Stomach smooth muscle (tissue), 2 donors: ENCODE measurements around the gene SLC35B2.

Experiments used
- H3K27ac ChIP-seq: one replicate; pipeline ENCODE4 v1.7.0; 2013; ENCODE audit warnings: mild to moderate bottlenecking, low read length, inconsistent platforms
- H3K27me3 ChIP-seq, 2 donors: one replicate each; pipeline ENCODE4 v1.7.0; 2013; ENCODE audit warnings: low read length in 2 of 2; ENCODE audit not compliant: insufficient read depth in 2 of 2, control insufficient read depth in 1 of 2
- H3K36me3 ChIP-seq, 2 donors: one replicate each; pipeline ENCODE4 v1.7.0; 2013; ENCODE audit warnings: low read length in 2 of 2; ENCODE audit not compliant: control insufficient read depth in 2 of 2, insufficient read depth in 2 of 2
- H3K4me1 ChIP-seq: one replicate; pipeline ENCODE4 v1.7.0; 2013; ENCODE audit warnings: low read length; ENCODE audit not compliant: control insufficient read depth, insufficient read depth
- H3K4me3 ChIP-seq, 2 donors: one replicate each; pipeline ENCODE4 v1.7.0; 2013; ENCODE audit warnings: low read length in 2 of 2
- H3K9ac ChIP-seq, 2 donors: one replicate each; pipeline ENCODE4 v1.7.0; 2013; ENCODE audit warnings: low read length in 2 of 2, mild to moderate bottlenecking in 1 of 2
- H3K9me3 ChIP-seq, 2 donors: one replicate each; pipeline ENCODE4 v1.7.0; 2013; ENCODE audit warnings: low read length in 2 of 2; ENCODE audit not compliant: control insufficient read depth in 2 of 2
- donor health status: healthy.
- donor health status: Pancreatic carcinoma.

SLC35B2 gene

GRCh38 chr6:44223319-44224028 lies 33.9 kb downstream of the SLC35B2 start, which contains the start of gene SLC29A1:
TSS of gene SLC29A1 (plus strand) at chr6:44223595. CDS start at chr6:44227314, 3,719 bp downstream.
- H3K27me3 ChIP-seq, result no peaks in the 10 kb centered on the region
- no peaks in the 10 kb centered on the region for H3K36me3 ChIP-seq
- H3K9me3 ChIP-seq, result no peaks in the 10 kb centered on the region
- peak within 1 kb of the TSS; percentile 97 for H3K27ac ChIP-seq
- peak within 1 kb of the TSS; percentile 71 to 75 for H3K9ac ChIP-seq
- peaks cover 73% of the 10 kb centered on the region for H3K4me1 ChIP-seq
- H3K4me3 ChIP-seq, result peak within 1 kb of the TSS; percentile 66 to 83

GRCh38 chr6:44222486-44223318 lies 34.6 kb downstream of the SLC35B2 start:
- Histone ChIP-seq H3K27ac (peak overlapping the region; percentile 94), H3K36me3 (no peaks in the 10 kb centered on the region), H3K4me3 (peak overlapping the region; percentile 66 to 83), H3K4me1 (peaks cover 73% of the 10 kb centered on the region), H3K27me3 (no peaks in the 10 kb centered on the region), H3K9ac (peak overlapping the region; percentile 71 to 75), H3K9me3 (no peaks in the 10 kb centered on the region)

- no peaks in the 10 kb centered on the region for H3K27me3 ChIP-seq
- H3K36me3 ChIP-seq, result no peaks in the 10 kb centered on the region
- peak overlapping the region; percentile 66 to 83 for H3K4me3 ChIP-seq
- peak overlapping the region; percentile 66 to 75 for H3K9ac ChIP-seq
- H3K4me1 ChIP-seq, result peaks cover 73% of the 10 kb centered on the region
- H3K27ac ChIP-seq, result peak overlapping the region; percentile 96
- H3K9me3 ChIP-seq, result no peaks in the 10 kb centered on the region
Measured at GRCh38 chr6:44221961-44222335, 35.4 kb downstream of the SLC35B2 start.

GRCh38 chr6:44221291-44221960 lies 35.9 kb downstream of the SLC35B2 start:
- Histone ChIP-seq H3K27ac (peak overlapping the region; percentile 96), H3K9ac (peak overlapping the region; percentile 66 to 75), H3K4me3 (peak overlapping the region; percentile 66 to 83), H3K27me3 (no peaks in the 10 kb centered on the region), H3K9me3 (no peaks in the 10 kb centered on the region), H3K36me3 (no peaks in the 10 kb centered on the region), H3K4me1 (peaks cover 73% of the 10 kb centered on the region)

GRCh38 chr6:44220913-44221290 lies 36.4 kb downstream of the SLC35B2 start:
- peaks cover 72% of the 10 kb centered on the region for H3K4me1 ChIP-seq

GRCh38 chr6:44219815-44220784 lies 37.2 kb downstream of the SLC35B2 start:
- H3K9me3 ChIP-seq, result no peaks in the 10 kb centered on the region
- peak overlapping the region; percentile 96 for H3K27ac ChIP-seq
- H3K27me3 ChIP-seq, result no peaks in the 10 kb centered on the region
- H3K36me3 ChIP-seq, result no peaks in the 10 kb centered on the region
- peak overlapping the region; percentile 79 to 91 for H3K9ac ChIP-seq
- peak overlapping the region; percentile 58 to 78 for H3K4me3 ChIP-seq
- peaks cover 67% of the 10 kb centered on the region for H3K4me1 ChIP-seq

More at GRCh38 chr6:44220913-44221290, 36.4 kb downstream of the SLC35B2 start:
- Histone ChIP-seq H3K27ac (peak overlapping the region; percentile 96), H3K36me3 (no peaks in the 10 kb centered on the region), H3K27me3 (no peaks in the 10 kb centered on the region), H3K9ac (peak overlapping the region; percentile 58 to 75), H3K9me3 (no peaks in the 10 kb centered on the region), H3K4me3 (peak overlapping the region; percentile 46 to 83)

- Histone ChIP-seq H3K4me1 (peaks cover 60% of the 10 kb centered on the region), H3K36me3 (no peaks in the 10 kb centered on the region), H3K9me3 (no peaks in the 10 kb centered on the region), H3K9ac (peak overlapping the region; percentile 66 to 67), H3K27ac (peak overlapping the region; percentile 96), H3K4me3 (peak overlapping the region; percentile 66 to 78), H3K27me3 (no peaks in the 10 kb centered on the region)
Measured at GRCh38 chr6:44219053-44219814, 38.1 kb downstream of the SLC35B2 start.

- no peaks in the 10 kb centered on the region for H3K36me3 ChIP-seq
- no peaks in the 10 kb centered on the region for H3K9me3 ChIP-seq
- H3K4me3 ChIP-seq, result peak overlapping the region; percentile 52 to 65
- peak overlapping the region; percentile 96 for H3K27ac ChIP-seq
- peaks cover 50% of the 10 kb centered on the region for H3K4me1 ChIP-seq
- no peaks in the 10 kb centered on the region for H3K27me3 ChIP-seq
- H3K9ac ChIP-seq, result peak overlapping the region in 1 of 2 donors; percentile 47
Measured at GRCh38 chr6:44217332-44218143, 39.8 kb downstream of the SLC35B2 start.
